GM23338 (cell line): ENCODE data around the gene TMEM30A. TPM values are rescaled to one million over a fixed set of nuclear protein-coding genes. Genes with fewer than 3 reads are reported as not detected.

Experiments
- ATAC-seq: fragments of 200-7000 bp; cut with Tn5 transposase; 3 replicates; pipeline ENCODE4 v1.9.1; 2020
- DNase-seq: peaks from one replicate; pipeline ENCODE4 v3.0.0-alpha.2; 2015; ENCODE audit warnings: low spot score
- H2AFZ ChIP-seq: fragments of 200-600 bp; sonication (generic); 2 replicates; pipeline ENCODE4 v1.8.0; 2016; ENCODE audit warnings: antibody characterized with exemption, mild to moderate bottlenecking, moderate library complexity
- H3F3A ChIP-seq: fragments of 200-600 bp; sonication (generic); replicated peaks from 2 replicates; pipeline ENCODE4 v1.8.0; 2017; ENCODE audit warnings: antibody characterized with exemption, mixed run types, low read depth
- H3K27ac ChIP-seq: fragments of 200-600 bp; sonication (generic); 2 replicates; pipeline ENCODE4 v1.6.1; 2016; ENCODE audit warnings: low read depth
- H3K27me3 ChIP-seq: fragments of 200-600 bp; sonication (generic); 2 replicates; pipeline ENCODE4 v1.8.0; 2016; ENCODE audit warnings: mild to moderate bottlenecking, mixed run types, moderate library complexity; ENCODE audit not compliant: insufficient read depth
- H3K36me3 ChIP-seq: fragments of 200-600 bp; sonication (generic); 2 replicates; pipeline ENCODE4 v1.8.0; 2016; ENCODE audit warnings: mild to moderate bottlenecking; ENCODE audit not compliant: insufficient read depth
- H3K4me1 ChIP-seq: fragments of 200-600 bp; sonication (generic); 2 replicates; pipeline ENCODE4 v1.8.0; 2016; ENCODE audit warnings: mild to moderate bottlenecking, moderate library complexity; ENCODE audit not compliant: insufficient read depth
- H3K4me2 ChIP-seq: fragments of 200-600 bp; sonication (generic); 2 replicates; pipeline ENCODE4 v1.7.1; 2017; ENCODE audit warnings: mixed run types
- H3K4me3 ChIP-seq: fragments of 200-600 bp; sonication (generic); 2 replicates; pipeline ENCODE4 v1.6.1; 2016; ENCODE audit warnings: mixed run types
- H3K79me2 ChIP-seq: fragments of 200-600 bp; sonication (generic); replicated peaks from 2 replicates; pipeline ENCODE4 v1.8.0; 2017; ENCODE audit warnings: mild to moderate bottlenecking; ENCODE audit not compliant: insufficient read depth
- H3K9me2 ChIP-seq: fragments of 200-600 bp; sonication (generic); 2 replicates; pipeline ENCODE4 v1.8.0; 2017; ENCODE audit not compliant: insufficient read depth
- H4K20me1 ChIP-seq: fragments of 200-600 bp; sonication (generic); replicated peaks from 2 replicates; pipeline ENCODE4 v1.8.0; 2017; ENCODE audit warnings: mild to moderate bottlenecking; ENCODE audit not compliant: insufficient read depth
- H3K27ac Mint-ChIP-seq: 2 replicates; pipeline ENCODE4 v1.8.0; 2020; ENCODE audit warnings: inconsistent platforms, mild to moderate bottlenecking, moderate library complexity, mixed read lengths
- H3K27me3 Mint-ChIP-seq: 3 replicates; pipeline ENCODE4 v1.8.0; 2022; ENCODE audit warnings: low read depth, mild to moderate bottlenecking, moderate library complexity, mixed read lengths, inconsistent platforms; ENCODE audit not compliant: insufficient read depth, poor library complexity
- H3K36me3 Mint-ChIP-seq: 3 replicates; pipeline ENCODE4 v1.8.0; 2021; ENCODE audit warnings: low read depth, mild to moderate bottlenecking, inconsistent platforms, moderate library complexity, mixed read lengths
- H3K4me1 Mint-ChIP-seq: 3 replicates; pipeline ENCODE4 v1.8.0; 2020; ENCODE audit warnings: mild to moderate bottlenecking, inconsistent platforms, mixed read lengths
- H3K4me3 Mint-ChIP-seq: 3 replicates; pipeline ENCODE4 v1.8.0; 2021; ENCODE audit warnings: moderate library complexity, mild to moderate bottlenecking, inconsistent platforms, mixed read lengths
- H3K9me3 Mint-ChIP-seq: 3 replicates; pipeline ENCODE4 v1.8.0; 2020; ENCODE audit warnings: moderate library complexity, mild to moderate bottlenecking, inconsistent platforms, mixed read lengths
- CREB1 ChIP-seq: fragments of 250-450 bp; sonication (Bioruptor Pico); IDR thresholded peaks from 2 replicates; pipeline ENCODE4 v1.5.0; 2020; ENCODE audit warnings: low read depth, mild to moderate bottlenecking, moderate library complexity
- CTCF ChIP-seq, 2 experiments: fragments of 200-600 bp in 1 of 2; sonication (generic) in 1 of 2; conservative IDR thresholded peaks; 2 replicates each; pipeline versions ENCODE4 v1.5.1 to v1.6.1; 2016 to 2017; ENCODE audit warnings: antibody characterized with exemption in 2 of 2, low read depth in 2 of 2, mild to moderate bottlenecking in 2 of 2, moderate library complexity in 1 of 2
- EZH2 ChIP-seq: fragments of 200-600 bp; sonication (generic); IDR thresholded peaks from one replicate; pipeline ENCODE4 v1.8.0; 2017; ENCODE audit warnings: antibody characterized with exemption, mild to moderate bottlenecking, low read depth; ENCODE audit not compliant: unreplicated experiment
- NANOG ChIP-seq: IDR thresholded peaks from 2 replicates; pipeline ENCODE4 v1.6.1; 2016; ENCODE audit warnings: antibody characterized with exemption, borderline replicate concordance
- POLR2AphosphoS5 ChIP-seq: IDR thresholded peaks from 2 replicates; pipeline ENCODE4 v1.6.1; 2016; ENCODE audit warnings: antibody characterized with exemption, low read depth
- STAT1 ChIP-seq: IDR thresholded peaks from one replicate; pipeline ENCODE4 v1.6.1; 2016; ENCODE audit warnings: antibody characterized with exemption; ENCODE audit not compliant: unreplicated experiment
- ZNF114 ChIP-seq: fragments of 250-450 bp; sonication (Bioruptor Pico); IDR thresholded peaks from 2 replicates; pipeline ENCODE4 v1.5.0; 2020; ENCODE audit warnings: mild to moderate bottlenecking, moderate library complexity
- polyA plus RNA-seq: library from polyadenylated mRNA; unstranded; fragments of >200 nt; fragmentation: Nextera tagmentation; extraction: Ambion mirVana; gene quantifications from 2 replicates; pipeline ENCODE4 v1.2.1, GENCODE V29; 2016
- total RNA-seq: library from RNA; depleted of rRNA; stranded (reverse); fragments of >200 nt; shearing (Covaris generic); gene quantifications from 2 replicates; pipeline ENCODE4 v1.2.3, GENCODE V29; 2014
- TF ChIP-seq, protein P1 (sequence below): IDR thresholded peaks from one replicate; pipeline ENCODE4 v1.6.1; 2018; ENCODE audit warnings: antibody characterized with exemption; ENCODE audit not compliant: unreplicated experiment

Gene TMEM30A
- total and polyA plus RNA-seq, 2 experiments from 2014 or later: 61.7 to 99.9 TPM

DNA sequence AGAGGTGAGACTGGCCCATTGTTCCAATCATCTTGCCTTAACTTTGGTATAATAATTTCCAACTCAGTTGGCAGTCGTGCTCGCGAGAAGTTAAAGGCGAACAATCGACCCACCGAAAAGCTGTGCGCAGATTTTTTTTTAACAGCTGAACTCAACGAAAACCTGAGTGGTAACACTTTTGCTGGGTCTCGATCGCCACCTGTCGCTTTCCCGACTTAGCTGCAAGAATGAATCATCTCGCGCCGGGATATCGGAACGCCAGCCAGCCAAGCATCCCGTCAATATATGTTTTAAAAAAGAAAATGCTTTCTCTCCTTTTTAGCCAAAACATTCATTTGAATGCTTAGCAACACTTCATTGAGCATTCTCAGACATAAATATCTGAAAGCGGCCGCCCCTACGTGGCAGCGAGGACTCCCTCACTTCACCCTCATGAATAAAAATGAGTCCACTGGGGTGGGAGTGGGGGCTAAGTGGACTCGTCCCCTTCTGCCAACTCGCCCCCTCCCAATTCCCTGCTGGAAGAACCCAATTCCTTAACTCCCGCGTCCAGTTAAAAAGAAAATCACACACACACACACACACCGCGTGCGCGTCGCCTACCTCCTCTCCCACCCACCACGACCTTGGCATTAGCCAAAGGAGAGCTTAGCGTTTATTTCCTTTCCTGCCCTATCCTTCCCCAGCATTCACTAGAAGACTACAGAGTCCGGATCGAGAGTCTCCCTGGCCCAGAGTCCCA, 80.2 kb downstream of the TMEM30A start:
- Histone ChIP-seq H3F3A (no peaks in the 10 kb centered on the region), H3K27ac (no peak overlapping the region), H3K4me1 (peaks cover 29% of the 10 kb centered on the region), H3K79me2 (no peaks in the 10 kb centered on the region), H4K20me1 (no peaks in the 10 kb centered on the region; the same call in 1 of the 2 replicates), H3K4me3 (peak overlapping the region; percentile 80), H3K4me2 (peak overlapping the region; percentile 98), H3K9me2 (no peaks in the 10 kb centered on the region), H3K36me3 (no peaks in the 10 kb centered on the region), H3K27me3 (peaks cover 96% of the 10 kb centered on the region), H2AFZ (peak overlapping the region; percentile 99)
- H3K9me3 Mint-ChIP-seq: no peaks in the 10 kb centered on the region; the same call in 2 of the 3 replicates
- no peak for TF ChIP-seq ZNF114 (CRISPR knock-in tag)
- TF ChIP-seq POLR2AphosphoS5: no peak
- TF ChIP-seq EZH2: peak; percentile 79
- TF ChIP-seq CREB1 (CRISPR knock-in tag): no peak
- TF ChIP-seq STAT1: no peak
- no peak for TF ChIP-seq NANOG
- TF ChIP-seq, protein P1, sequence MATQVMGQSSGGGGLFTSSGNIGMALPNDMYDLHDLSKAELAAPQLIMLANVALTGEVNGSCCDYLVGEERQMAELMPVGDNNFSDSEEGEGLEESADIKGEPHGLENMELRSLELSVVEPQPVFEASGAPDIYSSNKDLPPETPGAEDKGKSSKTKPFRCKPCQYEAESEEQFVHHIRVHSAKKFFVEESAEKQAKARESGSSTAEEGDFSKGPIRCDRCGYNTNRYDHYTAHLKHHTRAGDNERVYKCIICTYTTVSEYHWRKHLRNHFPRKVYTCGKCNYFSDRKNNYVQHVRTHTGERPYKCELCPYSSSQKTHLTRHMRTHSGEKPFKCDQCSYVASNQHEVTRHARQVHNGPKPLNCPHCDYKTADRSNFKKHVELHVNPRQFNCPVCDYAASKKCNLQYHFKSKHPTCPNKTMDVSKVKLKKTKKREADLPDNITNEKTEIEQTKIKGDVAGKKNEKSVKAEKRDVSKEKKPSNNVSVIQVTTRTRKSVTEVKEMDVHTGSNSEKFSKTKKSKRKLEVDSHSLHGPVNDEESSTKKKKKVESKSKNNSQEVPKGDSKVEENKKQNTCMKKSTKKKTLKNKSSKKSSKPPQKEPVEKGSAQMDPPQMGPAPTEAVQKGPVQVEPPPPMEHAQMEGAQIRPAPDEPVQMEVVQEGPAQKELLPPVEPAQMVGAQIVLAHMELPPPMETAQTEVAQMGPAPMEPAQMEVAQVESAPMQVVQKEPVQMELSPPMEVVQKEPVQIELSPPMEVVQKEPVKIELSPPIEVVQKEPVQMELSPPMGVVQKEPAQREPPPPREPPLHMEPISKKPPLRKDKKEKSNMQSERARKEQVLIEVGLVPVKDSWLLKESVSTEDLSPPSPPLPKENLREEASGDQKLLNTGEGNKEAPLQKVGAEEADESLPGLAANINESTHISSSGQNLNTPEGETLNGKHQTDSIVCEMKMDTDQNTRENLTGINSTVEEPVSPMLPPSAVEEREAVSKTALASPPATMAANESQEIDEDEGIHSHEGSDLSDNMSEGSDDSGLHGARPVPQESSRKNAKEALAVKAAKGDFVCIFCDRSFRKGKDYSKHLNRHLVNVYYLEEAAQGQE: no peak
- peak; percentile 80 to 88 for TF ChIP-seq CTCF (conservative IDR thresholded peaks at IDR 0.05; ENCODE audit: low read depth in 2 of 2)
- H3K4me3 Mint-ChIP-seq: peak overlapping the region; percentile 78
- ATAC-seq (peak; percentile 0; the same call in 1 of the 3 replicates), DNase-seq (peak; percentile 92)
- peaks cover 37% of the 10 kb centered on the region; the same call in 2 of the 3 replicates for H3K4me1 Mint-ChIP-seq
- no peaks in the 10 kb centered on the region for H3K36me3 Mint-ChIP-seq
- H3K27ac Mint-ChIP-seq: no peak overlapping the region
- H3K27me3 Mint-ChIP-seq: peaks cover 81% of the 10 kb centered on the region

- TF ChIP-seq CTCF (conservative IDR thresholded peaks at IDR 0.05; ENCODE audit: low read depth in 2 of 2) (no peak), CREB1 (CRISPR knock-in tag) (no peak)
- no peaks in the 10 kb centered on the region for H3K36me3 ChIP-seq
- H3K4me3 ChIP-seq: peak overlapping the region; percentile 80; the same call in 1 of the 2 replicates
- peaks cover 29% of the 10 kb centered on the region for H3K4me1 ChIP-seq
- H2AFZ ChIP-seq: no peak overlapping the region
- H3K9me3 Mint-ChIP-seq: no peaks in the 10 kb centered on the region; the same call in 2 of the 3 replicates
- H3K27ac Mint-ChIP-seq: no peak overlapping the region
- H3F3A ChIP-seq: no peaks in the 10 kb centered on the region
- H3K4me2 ChIP-seq: peak overlapping the region; percentile 98; the same call in 1 of the 2 replicates
- no peaks in the 10 kb centered on the region for H3K9me2 ChIP-seq
- H3K27me3 Mint-ChIP-seq: peaks cover 76% of the 10 kb centered on the region
- DNase-seq (no peak), ATAC-seq (no peak)
- H3K4me1 Mint-ChIP-seq: peaks cover 32% of the 10 kb centered on the region; the same call in 2 of the 3 replicates
- H4K20me1 ChIP-seq: no peaks in the 10 kb centered on the region; the same call in 1 of the 2 replicates
- peak overlapping the region; percentile 78; the same call in 2 of the 3 replicates for H3K4me3 Mint-ChIP-seq
- H3K79me2 ChIP-seq: no peaks in the 10 kb centered on the region
- no peaks in the 10 kb centered on the region for H3K36me3 Mint-ChIP-seq
- H3K27ac ChIP-seq: no peak overlapping the region
- H3K27me3 ChIP-seq: peaks cover 92% of the 10 kb centered on the region
Observed at GRCh38 chr6:75203721-75204120, 80.9 kb downstream of the TMEM30A start.
